SU-DHL-6 (cell line): Measurements from ENCODE around the gene TSACC.

Experiments used
- EZH2phosphoT487 ChIP-seq: fragments of 200-600 bp; sonication (generic), shearing (Covaris generic); conservative IDR thresholded peaks from 2 replicates; pipeline ENCODE4 v1.6.1; 2018; ENCODE audit warnings: mild to moderate bottlenecking, antibody characterized with exemption, low read length, moderate library complexity, mixed read lengths
- TF ChIP-seq, protein P1 (sequence below): fragments of 200-600 bp; sonication (generic); IDR thresholded peaks from one replicate; pipeline ENCODE4 v1.5.1; 2017; ENCODE audit warnings: antibody characterized with exemption, mild to moderate bottlenecking, low read length, moderate library complexity; ENCODE audit not compliant: insufficient read depth, poor library complexity, severe bottlenecking

DNA sequence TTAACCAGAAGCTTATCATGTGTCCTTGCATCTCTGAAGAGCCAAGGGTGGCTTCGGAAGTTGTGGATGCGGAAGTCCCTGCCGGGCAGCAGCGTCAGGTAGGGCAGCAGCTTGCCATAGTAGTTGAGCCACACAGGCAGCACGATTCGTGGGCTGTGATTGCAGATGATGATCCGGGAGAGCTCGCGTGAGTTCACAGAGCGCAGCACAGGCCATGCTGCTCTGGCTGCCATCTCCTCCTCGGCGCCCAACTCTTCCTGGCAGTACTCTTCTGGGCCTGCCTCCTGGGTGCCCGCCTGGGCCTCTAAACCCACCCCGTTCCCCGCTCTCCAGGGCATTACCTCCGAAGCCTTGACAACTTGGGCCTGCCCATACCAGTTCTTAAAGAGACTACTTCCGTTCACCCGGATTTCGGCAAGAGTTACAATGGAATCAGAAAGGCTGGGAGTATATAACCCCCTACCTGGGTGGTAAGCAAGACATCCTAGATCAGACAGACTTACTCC is 39.4 kb upstream of the TSACC start, which contains the start of gene VHLL:
- TF ChIP-seq, protein P1, sequence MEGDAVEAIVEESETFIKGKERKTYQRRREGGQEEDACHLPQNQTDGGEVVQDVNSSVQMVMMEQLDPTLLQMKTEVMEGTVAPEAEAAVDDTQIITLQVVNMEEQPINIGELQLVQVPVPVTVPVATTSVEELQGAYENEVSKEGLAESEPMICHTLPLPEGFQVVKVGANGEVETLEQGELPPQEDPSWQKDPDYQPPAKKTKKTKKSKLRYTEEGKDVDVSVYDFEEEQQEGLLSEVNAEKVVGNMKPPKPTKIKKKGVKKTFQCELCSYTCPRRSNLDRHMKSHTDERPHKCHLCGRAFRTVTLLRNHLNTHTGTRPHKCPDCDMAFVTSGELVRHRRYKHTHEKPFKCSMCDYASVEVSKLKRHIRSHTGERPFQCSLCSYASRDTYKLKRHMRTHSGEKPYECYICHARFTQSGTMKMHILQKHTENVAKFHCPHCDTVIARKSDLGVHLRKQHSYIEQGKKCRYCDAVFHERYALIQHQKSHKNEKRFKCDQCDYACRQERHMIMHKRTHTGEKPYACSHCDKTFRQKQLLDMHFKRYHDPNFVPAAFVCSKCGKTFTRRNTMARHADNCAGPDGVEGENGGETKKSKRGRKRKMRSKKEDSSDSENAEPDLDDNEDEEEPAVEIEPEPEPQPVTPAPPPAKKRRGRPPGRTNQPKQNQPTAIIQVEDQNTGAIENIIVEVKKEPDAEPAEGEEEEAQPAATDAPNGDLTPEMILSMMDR, result no peak
- no peak for TF ChIP-seq EZH2phosphoT487
